IPS-18c (cell line): ENCODE measurements around the gene SARS1.

ENCODE experiments used
- H3K4me3 ChIP-seq: 2 replicates; pipeline ENCODE4 v1.7.0; 2013; ENCODE audit warnings: low read depth, mild to moderate bottlenecking, low read length, moderate library complexity; ENCODE audit not compliant: insufficient read depth
- H3K9me3 ChIP-seq: one replicate; pipeline ENCODE4 v1.6.1; 2013; ENCODE audit warnings: mild to moderate bottlenecking, low read length, moderate library complexity; ENCODE audit not compliant: control insufficient read depth, insufficient read depth

SARS1 gene

GRCh38 chr1:109188781-109189180 lies 24.9 kb upstream of the SARS1 start:
- Histone ChIP-seq H3K9me3 (no peaks in the 10 kb centered on the region), H3K4me3 (no peak overlapping the region)

- no peak overlapping the region for H3K4me3 ChIP-seq
Measured at GRCh38 chr1:109190189-109190588, 23.5 kb upstream of the SARS1 start.

GRCh38 chr1:109191377-109191776 lies 22.3 kb upstream of the SARS1 start:
- no peak overlapping the region for H3K4me3 ChIP-seq
- H3K9me3 ChIP-seq, result no peaks in the 10 kb centered on the region

More at GRCh38 chr1:109190189-109190588, 23.5 kb upstream of the SARS1 start:
- H3K9me3 ChIP-seq, result no peaks in the 10 kb centered on the region

- Histone ChIP-seq H3K9me3 (no peaks in the 10 kb centered on the region), H3K4me3 (no peak overlapping the region)
Measured at GRCh38 chr1:109191891-109192290, 21.8 kb upstream of the SARS1 start.

- Histone ChIP-seq H3K4me3 (no peak overlapping the region), H3K9me3 (no peaks in the 10 kb centered on the region)
Measured at GRCh38 chr1:109192433-109192832, 21.3 kb upstream of the SARS1 start.

GRCh38 chr1:109193653-109194590 lies 19.8 kb upstream of the SARS1 start:
- no peaks in the 10 kb centered on the region for H3K9me3 ChIP-seq
- no peak overlapping the region for H3K4me3 ChIP-seq

- Histone ChIP-seq H3K4me3 (no peak overlapping the region), H3K9me3 (no peaks in the 10 kb centered on the region)
Measured at GRCh38 chr1:109197158-109198042, 16.3 kb upstream of the SARS1 start.

GRCh38 chr1:109198043-109198695 lies 15.5 kb upstream of the SARS1 start:
- Histone ChIP-seq H3K9me3 (no peaks in the 10 kb centered on the region), H3K4me3 (no peak overlapping the region)

GRCh38 chr1:109198745-109199144 lies 15.0 kb upstream of the SARS1 start:
- H3K4me3 ChIP-seq, result no peak overlapping the region
- no peaks in the 10 kb centered on the region for H3K9me3 ChIP-seq

- H3K9me3 ChIP-seq, result no peaks in the 10 kb centered on the region
- no peak overlapping the region for H3K4me3 ChIP-seq
Measured at GRCh38 chr1:109199710-109200109, 14.0 kb upstream of the SARS1 start.

GRCh38 chr1:109201123-109201703 lies 12.5 kb upstream of the SARS1 start:
- no peaks in the 10 kb centered on the region for H3K9me3 ChIP-seq
- no peak overlapping the region for H3K4me3 ChIP-seq

- Histone ChIP-seq H3K9me3 (no peaks in the 10 kb centered on the region), H3K4me3 (no peak overlapping the region)
Measured at GRCh38 chr1:109204484-109204883, 9.2 kb upstream of the SARS1 start.

GRCh38 chr1:109206339-109206738 lies 7.4 kb upstream of the SARS1 start:
- Histone ChIP-seq H3K9me3 (no peaks in the 10 kb centered on the region), H3K4me3 (no peak overlapping the region)

GRCh38 chr1:109207467-109208103 lies 6.1 kb upstream of the SARS1 start:
- Histone ChIP-seq H3K4me3 (no peak overlapping the region), H3K9me3 (no peaks in the 10 kb centered on the region)

GRCh38 chr1:109208394-109208793 lies 5.3 kb upstream of the SARS1 start:
- H3K9me3 ChIP-seq, result no peaks in the 10 kb centered on the region
- H3K4me3 ChIP-seq, result no peak overlapping the region

- H3K4me3 ChIP-seq, result no peak overlapping the region
- no peaks in the 10 kb centered on the region for H3K9me3 ChIP-seq
Measured at GRCh38 chr1:109208836-109209463, 4.8 kb upstream of the SARS1 start.
